Left renal pelvis (tissue), 4 donors: ENCODE measurements around the gene RAX. TPM values are rescaled to one million over a fixed set of nuclear protein-coding genes. Genes with fewer than 3 reads are reported as not detected.

Source experiments
- DNase-seq, 4 donors: peaks; one replicate each; pipeline ENCODE4 v3.0.0-alpha.2; 2013; ENCODE audit warnings: low read depth in 4 of 4, low spot score in 3 of 4
- polyA plus RNA-seq, 4 donors: library from polyadenylated mRNA; unstranded; fragments of 120-200 nt; gene quantifications; one replicate each; pipeline ENCODE4 v1.2.1, GENCODE V29; 2013; ENCODE audit not compliant: insufficient read length in 4 of 4

The RAX gene
- polyA plus RNA-seq, 4 donors = not detected

DNA sequence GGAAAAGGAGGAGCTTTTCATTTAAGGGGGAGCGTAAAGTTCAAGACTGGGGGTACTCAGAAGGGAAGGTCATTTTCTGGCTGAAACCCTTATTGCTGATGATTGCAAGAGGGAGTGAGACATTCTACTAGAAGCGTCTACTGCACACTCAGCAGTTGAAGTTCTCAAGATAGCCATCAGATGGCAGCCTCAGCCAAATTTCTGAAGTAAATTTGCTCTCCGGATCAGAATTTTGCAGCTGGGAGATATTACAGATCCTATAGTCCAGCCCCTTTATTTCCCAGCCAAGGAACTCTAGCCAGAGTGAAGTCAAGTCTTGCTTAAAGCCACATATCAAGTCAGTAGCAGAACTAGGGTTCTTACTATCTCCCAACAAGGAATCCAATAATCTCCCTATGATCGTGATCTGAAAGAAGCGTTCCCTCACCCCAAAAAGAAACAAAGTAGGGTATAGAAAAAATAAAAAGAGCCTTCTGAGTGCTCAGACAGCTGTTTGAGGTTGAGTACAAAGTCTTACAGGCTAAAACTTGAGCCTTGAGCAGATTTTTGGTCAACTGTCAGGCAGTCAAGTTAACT is 24.0 kb downstream of the RAX start:
- DNase-seq = peak; percentile 57 to 78 (median 63)

DNA sequence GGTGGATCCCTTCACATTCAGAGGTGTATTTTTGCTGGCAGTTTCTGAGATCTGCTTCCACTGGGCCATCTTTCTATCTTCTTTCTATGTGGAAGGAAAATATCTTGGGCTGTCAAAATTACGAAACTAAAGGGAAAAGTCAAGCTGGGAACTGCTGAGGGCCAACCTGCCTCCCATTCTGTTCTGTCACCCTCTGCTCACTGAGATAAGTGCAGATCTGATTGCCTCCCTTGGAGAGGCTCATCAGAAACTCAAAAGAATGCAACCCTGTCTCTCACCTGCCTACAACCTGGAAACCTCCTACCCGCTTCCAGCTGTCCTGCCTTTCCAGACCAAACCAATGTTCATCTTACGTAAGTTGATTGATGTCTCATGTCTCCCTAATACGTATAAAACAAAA is 26.5 kb downstream of the RAX start:
- no peak for DNase-seq

- no peak for DNase-seq
Measured at GRCh38 chr18:59242906-59243305, 30.3 kb downstream of the RAX start.

DNA sequence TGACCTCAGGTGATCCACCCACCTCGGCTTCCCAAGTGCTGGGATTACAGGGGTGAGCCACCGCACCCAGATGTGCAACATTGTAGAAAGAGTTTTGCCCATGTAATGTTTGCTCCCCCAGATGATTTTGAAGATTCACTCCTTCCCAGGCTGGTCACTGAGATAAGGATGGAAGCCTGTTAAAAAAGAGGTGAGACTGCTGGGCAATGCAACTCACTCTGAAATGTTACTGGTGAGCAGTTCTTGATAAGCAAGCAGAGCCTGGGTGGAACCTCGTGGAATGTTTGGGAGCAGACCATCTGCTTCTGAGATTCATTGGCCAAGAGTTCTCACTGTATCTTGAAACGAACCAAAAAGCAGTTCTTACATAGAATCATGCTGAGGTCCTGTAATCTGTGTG is 33.6 kb downstream of the RAX start:
- DNase-seq = no peak

GRCh38 chr18:59238385-59238784 is 34.9 kb downstream of the RAX start:
- DNase-seq = no peak

DNA sequence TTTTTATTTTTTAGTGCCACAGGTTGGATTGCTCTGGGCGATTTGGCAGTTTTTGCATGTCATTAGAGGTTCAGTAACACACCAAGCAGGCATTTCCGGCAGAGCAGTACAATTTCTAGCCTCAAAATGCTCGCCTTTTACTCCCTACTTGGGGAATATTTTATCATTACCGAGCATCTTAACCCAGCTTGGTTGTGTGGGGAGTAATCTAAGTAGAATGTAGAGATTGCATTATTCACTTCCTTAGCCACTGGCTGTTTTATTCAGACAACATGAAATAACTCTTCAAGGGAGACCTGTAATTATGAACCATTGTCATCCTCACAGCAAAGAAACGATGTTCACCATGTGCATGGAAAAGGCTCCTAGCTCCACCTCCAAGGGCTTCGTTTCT is 40.2 kb downstream of the RAX start:
- DNase-seq = no peak

- no peak for DNase-seq
Measured at GRCh38 chr18:59232309-59233016, 40.8 kb downstream of the RAX start.

DNA sequence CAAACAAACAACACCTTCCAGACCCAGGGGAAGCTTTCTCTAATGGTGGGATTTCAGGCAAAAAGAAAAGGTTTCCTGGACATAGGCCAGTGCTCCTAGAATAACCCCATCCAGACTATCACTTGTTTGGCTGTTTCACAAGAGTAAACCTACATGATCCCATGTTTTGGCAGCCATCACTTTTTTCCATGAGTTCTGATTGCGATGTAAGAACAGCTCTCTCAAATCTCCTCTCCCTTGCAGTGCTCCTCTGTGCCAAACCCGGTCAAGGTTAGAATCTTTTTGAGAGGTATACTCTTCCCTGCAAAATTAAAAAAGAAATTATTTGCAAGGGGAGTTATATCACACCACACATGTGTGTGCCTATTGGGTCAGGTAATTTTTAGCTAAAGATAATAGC is 41.4 kb downstream of the RAX start:
- no peak for DNase-seq

GRCh38 chr18:59231114-59231513 is 42.1 kb downstream of the RAX start:
- DNase-seq = no peak

DNA sequence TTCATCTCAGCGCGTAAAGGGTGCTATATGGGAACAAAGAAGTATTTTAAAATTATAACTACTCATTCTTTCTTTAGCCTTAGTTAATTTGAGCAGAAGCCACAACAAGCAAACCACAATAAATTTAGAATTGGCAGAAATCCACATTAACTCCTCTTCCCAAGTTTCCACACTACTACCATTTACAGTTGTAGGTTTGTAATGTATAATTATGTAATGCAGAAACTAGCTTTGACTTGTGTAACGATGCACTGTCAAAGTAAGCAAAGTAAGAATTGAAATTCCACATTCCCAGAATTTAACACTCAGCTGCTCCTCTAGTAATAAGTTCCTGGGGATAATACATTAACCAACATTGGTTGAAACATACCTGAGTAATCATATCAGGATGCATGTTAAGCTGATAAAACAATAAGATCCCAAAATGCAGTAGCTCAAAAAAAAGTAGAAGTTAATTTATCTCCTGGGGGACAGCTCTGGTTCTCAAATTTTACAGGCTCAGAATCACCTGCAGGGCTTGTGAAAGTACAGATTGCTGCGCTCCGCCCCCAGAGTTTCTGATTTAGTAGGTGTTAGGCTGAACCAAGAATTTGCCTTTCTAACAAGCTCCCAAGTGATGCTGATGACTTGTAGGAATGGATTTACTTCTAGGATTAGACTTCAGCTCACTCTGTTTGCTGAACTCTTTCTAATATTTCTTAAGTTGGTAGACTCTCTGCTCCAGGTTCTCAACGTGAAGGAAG is 43.4 kb downstream of the RAX start:
- no peak for DNase-seq

GRCh38 chr18:59229191-59229590 is 44.1 kb downstream of the RAX start:
- no peak for DNase-seq

DNA sequence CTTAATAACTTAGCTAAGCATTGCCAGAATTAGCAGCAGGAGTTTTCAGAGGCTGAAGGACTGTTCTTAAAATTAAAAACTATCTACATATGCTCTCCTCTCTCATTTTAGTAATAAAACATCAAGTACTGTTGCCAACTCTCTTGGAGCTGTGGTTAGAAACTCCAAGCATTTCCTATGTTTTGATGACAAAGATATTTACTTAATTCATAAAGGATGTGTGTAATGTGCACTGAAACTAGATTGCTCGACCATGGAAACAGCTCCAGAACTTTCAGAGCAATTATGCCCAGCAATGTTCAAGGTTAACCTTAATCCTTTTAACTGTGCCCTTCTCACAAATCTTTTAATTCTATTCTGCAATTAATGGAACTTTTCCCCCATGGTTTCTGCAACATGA is 44.9 kb downstream of the RAX start:
- no peak for DNase-seq

DNA sequence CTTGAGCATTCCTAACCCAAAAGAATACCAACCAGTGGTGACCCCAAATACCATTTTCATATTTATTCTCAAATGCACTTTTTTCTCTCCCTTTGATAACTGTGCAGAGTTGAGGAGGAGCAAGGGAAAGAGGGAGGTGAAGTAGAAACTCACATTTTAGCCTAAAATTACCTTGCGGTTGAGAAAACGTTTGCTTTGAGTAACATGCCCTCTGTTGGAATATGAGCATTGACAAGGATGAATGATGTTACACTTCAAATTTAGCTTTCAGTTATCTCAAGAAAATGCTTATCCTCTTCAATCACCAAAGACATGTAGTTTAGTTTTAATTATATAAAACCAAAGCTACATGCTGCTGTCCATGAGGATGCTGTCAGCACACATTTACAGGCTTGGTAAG is 50.9 kb downstream of the RAX start:
- DNase-seq = no peak

GRCh38 chr18:59220784-59221765 is 52.2 kb downstream of the RAX start:
- DNase-seq = no peak

GRCh38 chr18:59220164-59220783 is 53.0 kb downstream of the RAX start:
- DNase-seq = no peak

GRCh38 chr18:59219672-59220163 is 53.5 kb downstream of the RAX start, which contains the start of gene GRP:
GRP (plus strand) TSS chr18:59220158; CDS start chr18:59220266, 108 bp downstream.
- no peak for DNase-seq

DNA sequence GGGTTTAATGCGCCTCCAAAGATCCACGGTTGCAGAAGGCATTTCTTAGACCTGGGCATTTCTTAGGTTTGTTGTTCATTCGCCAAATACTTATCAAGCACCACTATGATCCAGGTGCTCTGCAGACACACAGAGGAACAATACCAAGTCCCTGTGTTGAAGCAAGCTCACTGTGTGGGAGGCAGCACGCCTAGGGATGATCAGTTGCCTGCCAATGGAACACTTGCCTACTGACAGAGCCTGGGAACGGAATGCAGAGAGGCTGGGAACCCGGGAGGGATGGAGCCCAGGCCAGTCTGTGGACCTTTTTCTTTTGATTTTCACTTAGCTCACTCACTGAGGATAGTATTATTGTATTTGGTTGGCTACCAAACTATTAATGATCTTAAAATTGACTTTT is 55.2 kb downstream of the RAX start:
- no peak for DNase-seq
